Motor neuron (in vitro differentiated cells): ENCODE data around the gene GDNF. TPM values are rescaled to one million over a fixed set of nuclear protein-coding genes. Genes with fewer than 3 reads are reported as not detected.

Experiments used
- ATAC-seq, 8 experiments: fragments of 200-7000 bp; cut with Tn5 transposase; replicated peaks in 6 of 8; 2 replicates each; pipeline ENCODE4 v1.8.0; 2021; ENCODE audit warnings: mild to moderate bottlenecking in 8 of 8, moderate library complexity in 8 of 8
- H3K27ac ChIP-seq, 2 donors: fragments of 250-450 bp; sonication (Bioruptor Pico); 2 replicates each; pipeline ENCODE4 v1.9.0; 2021; ENCODE audit warnings: antibody characterized with exemption in 2 of 2, mild to moderate bottlenecking in 2 of 2, moderate library complexity in 1 of 2
- H3K4me1 ChIP-seq, 2 donors: fragments of 250-450 bp; sonication (Bioruptor Pico); replicated peaks in 1 of 2; 2 replicates each; pipeline ENCODE4 v1.6.1; 2021; ENCODE audit warnings: antibody characterized with exemption in 2 of 2, mild to moderate bottlenecking in 2 of 2, moderate library complexity in 1 of 2
- H3K4me3 ChIP-seq, 5 donors: fragments of 250-450 bp; sonication (Bioruptor Pico); 2 replicates each; pipeline ENCODE4 v1.9.0; 2021; ENCODE audit warnings: antibody characterized with exemption in 5 of 5, mild to moderate bottlenecking in 5 of 5, moderate library complexity in 4 of 5
- WGBS, 10 experiments: fragments of 450-650 bp; shearing (Covaris generic); methylation state at CpG; one replicate each; pipeline ENCODE4 v1.0.0; 2022; 5-methylcytosine and 5-hydroxymethylcytosine counted together
- in situ Hi-C, 9 experiments: fragments of 400-800 bp; cut with MboI; loops; one replicate each; pipeline ENCODE4 v1.15.0; 2021; ENCODE audit warnings: low sequenced_read_pairs in 9 of 9, low pct_unique_long_range_greater_than_20kb in 2 of 9; ENCODE audit not compliant: unreplicated experiment in 9 of 9
- total RNA-seq, 8 experiments: library from RNA; unstranded; fragments of 300-600 nt; gene quantifications; 2 replicates each; pipeline versions ENCODE4 v1.2.3 to v1.2.4, GENCODE V29; 2022

GDNF gene, protein sequence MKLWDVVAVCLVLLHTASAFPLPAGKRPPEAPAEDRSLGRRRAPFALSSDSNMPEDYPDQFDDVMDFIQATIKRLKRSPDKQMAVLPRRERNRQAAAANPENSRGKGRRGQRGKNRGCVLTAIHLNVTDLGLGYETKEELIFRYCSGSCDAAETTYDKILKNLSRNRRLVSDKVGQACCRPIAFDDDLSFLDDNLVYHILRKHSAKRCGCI
- 1 to 10 TPM in 3 of 8 experiments, under 1 TPM in 5; 0.21 to 2.3 (median 0.56) TPM for total RNA-seq

DNA sequence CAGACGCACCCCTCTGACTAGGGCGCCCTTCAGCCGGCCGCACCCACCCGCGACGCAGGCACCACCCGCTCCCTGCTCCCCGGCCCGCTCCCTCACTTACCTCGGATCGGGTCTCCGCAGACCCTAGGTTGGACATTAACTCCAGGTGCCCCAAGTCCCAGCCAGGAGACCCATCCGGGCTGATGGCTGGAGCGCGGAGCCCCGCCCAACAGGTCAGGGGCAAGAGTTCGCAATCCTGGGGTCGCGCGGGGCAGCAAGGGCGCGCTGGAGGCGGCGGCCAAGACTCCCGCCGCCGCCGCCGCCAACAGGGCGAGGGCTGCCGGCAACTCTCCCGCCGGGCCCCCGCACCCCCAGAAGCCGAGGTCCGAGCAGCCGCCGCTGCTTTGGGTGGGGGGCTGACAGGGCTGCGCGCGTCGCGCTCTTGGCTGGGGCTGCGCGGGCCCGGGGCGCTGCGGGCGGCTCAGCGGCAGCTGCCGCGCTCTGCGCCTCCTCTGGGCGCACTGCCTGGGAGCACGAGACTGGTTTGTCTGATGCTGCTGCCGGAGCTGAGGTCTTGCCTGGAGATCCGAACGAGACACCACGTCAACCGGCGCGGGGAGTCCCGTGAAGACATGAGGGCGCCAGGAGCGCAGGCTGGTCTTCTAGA is at the start of gene GDNF:
TSS of gene GDNF (minus strand) at position 635 of the 646 bp plus-strand sequence. CDS start 5,245 bp downstream, outside the sequence.
- Histone ChIP-seq H3K27ac (no peak within 1 kb of the TSS), H3K4me1 (peaks cover 15% of the 10 kb centered on the region in 2 donors), H3K4me3 (peak within 1 kb of the TSS; percentile 35 to 47 (median 42))
- WGBS, 10 experiments: 10% methylated on average over 4 of the region's 66 CpGs; no CpG with 5 or more reads in 9 of the 10 experiments
- ATAC-seq: peak; percentile 26 to 85 (median 78)
- in situ Hi-C loops: loop anchor here in 5 of 9 experiments (10.0 to 25.0 kb wide), 4 partner anchors 173 to 355 kb away; no protein-coding TSS in a partner anchor

DNA sequence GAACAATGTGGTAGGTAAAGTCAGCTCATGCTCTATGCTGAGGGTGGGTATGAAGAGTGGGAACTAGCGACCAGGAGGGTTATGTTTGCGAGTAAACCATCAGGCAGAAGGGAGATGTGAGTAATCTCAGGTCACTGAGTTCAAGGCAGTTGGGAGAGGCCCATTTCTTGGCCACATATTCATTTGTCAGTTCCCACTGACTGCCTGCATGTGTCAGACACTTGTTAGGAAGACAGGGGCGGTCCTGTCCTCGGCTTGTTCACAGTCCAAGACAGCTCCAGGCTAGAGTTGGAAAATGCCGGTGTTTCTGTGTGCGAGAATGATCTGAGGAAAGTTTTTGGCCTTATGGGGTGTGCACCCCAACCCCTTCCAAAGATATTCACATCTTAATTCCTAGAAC is 48.6 kb upstream of the GDNF start:
- ATAC-seq: peak in 3 of 8 experiments; percentile 63 to 83 (median 78)
- WGBS, 10 experiments: 0 to 100% (median 78%) methylated on average over 1 to 6 of the region's 6 CpGs; no CpG with 5 or more reads in 5 of the 10 experiments
- no peaks in the 10 kb centered on the region for H3K4me1 ChIP-seq
- no peak overlapping the region for H3K27ac ChIP-seq
- in situ Hi-C loops: no loop called here
- no peak overlapping the region for H3K4me3 ChIP-seq

- in situ Hi-C loops: no loop called here
- H3K4me3 ChIP-seq: no peak overlapping the region
- no peak overlapping the region for H3K27ac ChIP-seq
- ATAC-seq: peak in 2 of 8 experiments; percentile 8 to 65
- WGBS, 10 experiments: 10 to 85% (median 79%) methylated on average over 2 to 9 of the region's 9 CpGs; no CpG with 5 or more reads in 3 of the 10 experiments
- no peaks in the 10 kb centered on the region for H3K4me1 ChIP-seq
Measured at GRCh38 chr5:37886242-37886905, 46.5 kb upstream of the GDNF start.

- no peak for ATAC-seq
- in situ Hi-C loops: no loop called here
- Histone ChIP-seq H3K27ac (no peak overlapping the region), H3K4me3 (no peak overlapping the region), H3K4me1 (no peaks in the 10 kb centered on the region)
- WGBS, 10 experiments: 20 to 100% (median 47%) methylated on average over 1 to 3 of the region's 3 CpGs; no CpG with 5 or more reads in 2 of the 10 experiments
Measured at GRCh38 chr5:37882636-37883035, 42.8 kb upstream of the GDNF start.

DNA sequence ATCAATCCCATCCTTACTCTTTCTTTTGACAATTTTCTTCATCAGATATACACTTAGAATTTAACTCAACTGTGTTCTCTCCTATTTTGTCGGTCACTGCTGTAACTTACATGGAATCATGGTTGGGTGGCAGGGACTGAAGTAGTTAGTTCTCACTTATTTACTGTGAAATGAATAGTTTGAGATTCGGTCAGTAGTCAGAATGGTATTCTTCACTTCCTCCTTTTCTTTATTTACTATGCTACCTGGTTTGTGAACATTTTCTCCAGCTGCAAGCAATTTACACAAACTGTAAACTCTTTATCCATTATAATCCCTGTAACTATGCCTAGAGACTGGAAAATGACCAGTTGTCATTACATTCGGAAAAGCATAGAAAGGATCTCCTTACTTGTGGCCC is 41.5 kb upstream of the GDNF start:
- Histone ChIP-seq H3K4me1 (no peaks in the 10 kb centered on the region), H3K27ac (no peak overlapping the region), H3K4me3 (no peak overlapping the region)
- in situ Hi-C loops: no loop called here
- no peak for ATAC-seq
- WGBS, 10 experiments: 67 to 100% (median 88%) methylated on average over 1 to 3 of the region's 3 CpGs

- ATAC-seq: no peak
- Histone ChIP-seq H3K4me1 (no peaks in the 10 kb centered on the region), H3K27ac (no peak overlapping the region), H3K4me3 (no peak overlapping the region)
- in situ Hi-C loops: no loop called here
- 27 to 100% (median 77%) methylated on average over 1 to 3 of the region's 3 CpGs; no CpG with 5 or more reads in 1 of the 10 experiments for WGBS, 10 experiments
Measured at GRCh38 chr5:37876943-37877342, 37.1 kb upstream of the GDNF start.

DNA sequence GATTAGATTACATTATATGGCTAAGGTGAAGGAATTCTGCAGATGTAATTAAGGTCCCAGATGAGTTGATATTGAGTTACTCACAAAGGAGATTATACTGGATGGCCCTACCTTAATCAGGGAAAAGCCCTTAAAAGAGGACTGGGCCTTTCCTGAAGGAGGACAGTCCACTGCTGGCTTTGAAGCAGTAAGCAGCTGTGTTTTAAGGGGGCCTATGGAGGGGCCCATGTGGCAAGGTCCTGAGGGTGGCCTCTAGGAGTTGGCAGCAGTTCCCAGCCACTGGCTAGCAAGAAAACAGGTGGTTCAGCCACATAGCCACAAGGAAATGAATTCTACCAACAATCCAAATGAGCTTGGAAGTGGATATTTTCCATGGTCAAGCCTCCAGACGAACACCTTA is 36.4 kb upstream of the GDNF start:
- 80 to 100% (median 86%) methylated on average over 1 of the region's 1 CpG; no CpG with 5 or more reads in 6 of the 10 experiments for WGBS, 10 experiments
- no peak overlapping the region for H3K27ac ChIP-seq
- no peaks in the 10 kb centered on the region for H3K4me1 ChIP-seq
- no peak overlapping the region for H3K4me3 ChIP-seq
- ATAC-seq: no peak
- in situ Hi-C loops: no loop called here

- peak in 6 of 8 experiments; percentile 45 to 99 (median 72) for ATAC-seq
- in situ Hi-C loops: no loop called here
- 8 to 92% (median 56%) methylated on average over 1 to 6 of the region's 6 CpGs for WGBS, 10 experiments
- no peaks in the 10 kb centered on the region for H3K4me1 ChIP-seq
- H3K27ac ChIP-seq: no peak overlapping the region
- H3K4me3 ChIP-seq: no peak overlapping the region
Measured at GRCh38 chr5:37875051-37875787, 35.4 kb upstream of the GDNF start.

DNA sequence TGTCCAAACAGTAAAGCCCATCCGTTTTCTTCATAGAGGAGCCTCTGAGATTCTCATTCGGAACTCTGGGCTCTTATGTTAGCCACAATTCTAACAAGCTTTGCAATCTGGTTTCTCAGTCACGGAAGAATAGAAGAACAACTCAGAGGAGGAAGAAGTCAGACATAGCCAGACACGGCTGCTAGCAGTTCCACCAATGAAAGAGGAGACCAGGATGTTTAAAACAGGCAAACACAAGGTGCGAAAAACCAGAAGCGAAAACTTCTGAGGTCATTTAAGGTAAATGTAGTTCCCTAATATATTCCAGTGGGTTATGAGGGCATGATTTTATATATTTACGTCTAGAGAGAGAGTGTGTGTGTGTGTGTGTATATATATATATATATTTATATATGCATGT is 34.1 kb upstream of the GDNF start:
- no peak for ATAC-seq
- H3K4me3 ChIP-seq: no peak overlapping the region
- WGBS, 10 experiments: 50 to 100% (median 90%) methylated on average over 1 to 6 of the region's 7 CpGs
- no peaks in the 10 kb centered on the region for H3K4me1 ChIP-seq
- in situ Hi-C loops: no loop called here
- no peak overlapping the region for H3K27ac ChIP-seq

DNA sequence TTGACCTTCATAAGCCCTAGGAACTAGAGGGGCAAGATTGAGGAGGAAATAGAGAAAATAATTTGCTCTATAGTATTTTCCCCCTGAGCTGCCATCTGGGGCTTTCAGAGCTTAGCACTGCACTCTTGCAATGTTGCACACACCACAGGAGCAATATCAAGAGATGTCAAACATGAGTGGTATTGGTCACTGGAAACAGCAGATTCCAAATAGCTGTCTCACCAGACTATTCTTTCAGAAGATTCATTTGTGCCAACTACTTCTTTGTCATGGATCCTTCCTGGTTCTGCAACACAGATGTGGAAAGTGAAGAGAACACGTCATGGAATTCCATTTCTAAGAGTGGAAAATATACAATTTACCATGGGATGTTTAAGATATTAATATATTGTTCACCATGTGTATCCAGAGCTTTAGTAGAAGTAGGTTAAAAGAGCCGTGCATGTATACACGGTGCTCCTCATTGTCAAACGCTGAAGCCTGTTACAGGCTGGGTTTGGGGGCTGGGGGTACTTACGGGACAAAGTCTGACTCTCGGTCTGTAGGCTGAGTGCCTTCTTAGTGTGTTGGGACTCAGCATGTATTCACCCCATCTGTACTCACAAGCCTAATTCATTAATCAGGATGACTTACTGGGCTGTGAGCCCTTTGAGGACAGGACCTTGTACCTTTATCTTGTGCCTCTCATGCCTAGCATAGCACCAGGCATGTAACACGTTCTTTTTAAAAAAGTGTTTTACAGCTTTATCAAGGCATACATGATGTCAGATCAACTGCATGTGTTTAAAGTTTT is 31.4 kb upstream of the GDNF start:
- Histone ChIP-seq H3K4me3 (no peak overlapping the region), H3K4me1 (no peaks in the 10 kb centered on the region), H3K27ac (no peak overlapping the region)
- 2 to 100% (median 76%) methylated on average over 1 to 7 of the region's 7 CpGs for WGBS, 10 experiments
- ATAC-seq: no peak
- in situ Hi-C loops: no loop called here

DNA sequence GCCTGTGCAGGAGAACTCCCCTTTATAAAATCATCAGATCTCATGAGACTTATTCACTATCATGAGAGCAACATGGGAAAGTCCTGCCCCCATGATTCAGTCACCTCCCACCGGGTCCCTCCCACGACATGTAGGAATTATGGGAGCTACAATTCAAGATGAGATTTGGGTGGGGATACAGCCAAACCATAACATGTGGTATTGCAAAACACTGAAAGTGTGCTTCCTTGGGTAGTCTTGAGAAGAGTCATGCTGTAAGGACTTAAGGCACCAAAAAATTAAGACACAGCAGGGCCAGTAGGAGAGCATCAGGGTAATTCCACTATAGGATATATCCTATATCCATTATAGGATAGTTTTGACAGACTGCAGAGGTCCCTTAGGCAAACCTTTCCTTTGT is 29.4 kb upstream of the GDNF start:
- WGBS, 10 experiments: 13 to 100% (median 92%) methylated on average over 1 to 2 of the region's 2 CpGs; no CpG with 5 or more reads in 5 of the 10 experiments
- Histone ChIP-seq H3K4me1 (no peaks in the 10 kb centered on the region), H3K4me3 (no peak overlapping the region), H3K27ac (no peak overlapping the region)
- ATAC-seq: peak in 2 of 8 experiments; percentile 48 to 93
- in situ Hi-C loops: no loop called here

GRCh38 chr5:37867654-37868053 is 27.8 kb upstream of the GDNF start:
- ATAC-seq: peak in 1 of 8 experiments; percentile 49
- 40 to 63% (median 49%) methylated on average over 1 to 3 of the region's 3 CpGs; no CpG with 5 or more reads in 6 of the 10 experiments for WGBS, 10 experiments
- Histone ChIP-seq H3K4me1 (no peaks in the 10 kb centered on the region), H3K4me3 (no peak overlapping the region), H3K27ac (no peak overlapping the region)
- in situ Hi-C loops: no loop called here
